Mucosa of descending colon (tissue), 3 donors: Measurements from ENCODE around the gene PRKAR2B. TPM values are rescaled to one million over a fixed set of nuclear protein-coding genes. Genes with fewer than 3 reads are reported as not detected.

Experiments used
- ATAC-seq: fragments of 200-7000 bp; cut with Tn5 transposase; one replicate; pipeline ENCODE4 v1.9.1; 2020; ENCODE audit warnings: mild to moderate bottlenecking, moderate library complexity
- DNase-seq, 3 donors: peaks; one replicate each; pipeline ENCODE4 v3.0.0-alpha.2; 2020
- H3K36me3 ChIP-seq: fragments of 200-600 bp; one replicate; pipeline ENCODE4 v1.8.0; 2021; ENCODE audit warnings: low read depth, mild to moderate bottlenecking
- H3K4me1 ChIP-seq: fragments of 200-600 bp; one replicate; pipeline ENCODE4 v1.8.0; 2021; ENCODE audit warnings: low read depth, mild to moderate bottlenecking
- H3K4me3 ChIP-seq: fragments of 200-600 bp; one replicate; pipeline ENCODE4 v1.8.0; 2021; ENCODE audit warnings: mild to moderate bottlenecking
- H3K9me3 ChIP-seq: fragments of 200-600 bp; one replicate; pipeline ENCODE4 v1.8.0; 2021; ENCODE audit warnings: mild to moderate bottlenecking
- CTCF ChIP-seq: fragments of 200-600 bp; IDR thresholded peaks from one replicate; pipeline ENCODE4 v1.8.0; 2022; ENCODE audit warnings: antibody characterized with exemption, mild to moderate bottlenecking
- intact Hi-C, 2 donors: fragments of 100-400 bp; cut with DNase I in 1 of 2; cut with micrococcal nuclease in 1 of 2; formaldehyde crosslinking; loops; one replicate each; pipeline versions ENCODE4 v1.11.0 to v1.11.1; 2022; cut with DNase I, micrococcal nuclease
- total RNA-seq, 3 donors: library from RNA; stranded (reverse); fragmentation: NEBNext Ultra II Directional in 2 of 3; extraction: Animal tissue kit (Norgen Biotek cat#: 25700) in 2 of 3; gene quantifications; one replicate each; pipeline versions ENCODE4 v1.2.1 to v1.2.4, GENCODE V29; 2021 to 2023
- donor health status: DM: no; HTN: no; CAD: no; lungs with moderate emphysema.
- donor health status: DM: no; HTN: no; CAD: no.
- donor health status: DM: no; HTN: yes; CAD: no.

Gene PRKAR2B
- total RNA-seq, 3 donors from 2014 or later: 4.6 to 20.8 (median 6.4) TPM

DNA sequence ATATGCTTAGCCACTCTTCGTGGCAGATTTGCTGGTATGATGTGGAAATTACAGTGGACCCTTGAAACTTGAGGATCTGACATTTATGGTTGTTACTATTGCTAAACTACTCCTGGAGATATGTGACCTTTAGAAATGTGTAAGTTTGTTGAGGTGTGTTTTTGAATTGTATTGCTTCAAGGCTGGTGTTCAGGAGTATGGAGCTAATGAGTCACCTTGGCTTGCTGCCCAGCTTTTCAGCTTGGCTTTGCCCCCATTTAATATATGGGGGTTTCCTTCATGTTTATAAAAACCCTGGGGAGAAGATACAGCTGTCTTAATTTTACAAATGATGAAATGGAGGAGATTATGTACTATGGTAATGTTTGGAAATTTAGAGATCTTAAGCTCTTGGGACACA is 135.9 kb downstream of the PRKAR2B start:
- intact Hi-C loops: no loop called here
- peak in 1 of 3 donors; percentile 50 for DNase-seq
- TF ChIP-seq CTCF: no peak
- no peaks in the 10 kb centered on the region for H3K9me3 ChIP-seq
- ATAC-seq: peak; percentile 85
- H3K4me3 ChIP-seq: no peak overlapping the region
- H3K4me1 ChIP-seq: peaks cover 22% of the 10 kb centered on the region
- H3K36me3 ChIP-seq: no peaks in the 10 kb centered on the region

GRCh38 chr7:107181172-107181571 is 136.7 kb downstream of the PRKAR2B start:
- peaks cover 26% of the 10 kb centered on the region for H3K4me1 ChIP-seq
- DNase-seq (no peak), ATAC-seq (no peak)
- no peaks in the 10 kb centered on the region for H3K9me3 ChIP-seq
- TF ChIP-seq CTCF: no peak
- H3K4me3 ChIP-seq: no peak overlapping the region
- intact Hi-C loops: no loop called here
- H3K36me3 ChIP-seq: no peaks in the 10 kb centered on the region

DNA sequence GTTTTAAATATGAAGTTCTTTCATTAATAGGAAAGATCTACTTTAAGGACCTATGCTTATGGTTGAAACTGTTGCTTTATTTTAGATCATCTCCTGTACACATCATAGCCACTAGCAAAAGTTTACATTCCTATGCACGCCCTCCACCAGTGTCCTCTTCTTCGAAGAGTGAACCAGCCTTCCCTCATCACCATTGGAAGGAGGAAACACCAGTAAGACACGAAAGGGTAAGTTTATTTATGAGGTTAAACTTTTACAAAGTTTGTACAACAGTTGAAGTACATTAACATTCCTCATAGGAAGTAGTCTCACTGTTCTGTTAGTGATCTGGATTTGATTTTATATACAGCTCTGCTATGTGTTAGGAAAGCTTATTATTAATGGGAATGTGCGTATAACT is 141.2 kb downstream of the PRKAR2B start:
- Histone ChIP-seq H3K4me1 (peaks cover 8% of the 10 kb centered on the region), H3K36me3 (no peaks in the 10 kb centered on the region), H3K4me3 (no peak overlapping the region), H3K9me3 (no peaks in the 10 kb centered on the region)
- DNase-seq: no peak
- intact Hi-C loops: no loop called here
- ATAC-seq: peak; percentile 68
- TF ChIP-seq CTCF: no peak

GRCh38 chr7:107186240-107186639 is 141.7 kb downstream of the PRKAR2B start:
- Histone ChIP-seq H3K4me3 (no peak overlapping the region), H3K36me3 (no peaks in the 10 kb centered on the region), H3K4me1 (peaks cover 5% of the 10 kb centered on the region), H3K9me3 (no peaks in the 10 kb centered on the region)
- intact Hi-C loops: no loop called here
- TF ChIP-seq CTCF: no peak
- no peak for DNase-seq
- ATAC-seq: no peak

DNA sequence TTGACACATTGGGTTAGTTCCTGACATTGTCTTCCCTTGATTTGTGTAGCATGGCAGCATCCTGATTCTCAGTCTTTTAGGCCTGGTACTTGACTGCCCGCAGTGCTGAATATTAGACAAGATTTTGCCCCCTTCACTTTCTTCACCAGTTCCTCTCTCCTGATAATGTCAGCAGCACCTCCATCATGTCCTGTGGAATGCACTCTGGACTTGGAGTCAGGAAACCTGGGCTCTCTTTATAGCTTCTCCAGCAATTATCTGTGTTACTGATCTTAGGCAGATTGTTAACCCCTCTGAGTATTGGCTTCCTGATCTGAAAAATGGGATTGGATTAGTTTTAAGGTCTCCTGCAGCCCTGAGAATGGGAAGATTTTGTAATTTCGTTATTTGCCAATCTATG is 143.3 kb downstream of the PRKAR2B start:
- DNase-seq (no peak), ATAC-seq (no peak)
- Histone ChIP-seq H3K4me3 (no peak overlapping the region), H3K36me3 (no peaks in the 10 kb centered on the region), H3K9me3 (no peaks in the 10 kb centered on the region), H3K4me1 (peaks cover 5% of the 10 kb centered on the region)
- no peak for TF ChIP-seq CTCF
- intact Hi-C loops: no loop called here

- Histone ChIP-seq H3K9me3 (no peaks in the 10 kb centered on the region), H3K36me3 (no peaks in the 10 kb centered on the region), H3K4me3 (no peak overlapping the region), H3K4me1 (peaks cover 5% of the 10 kb centered on the region)
- DNase-seq: no peak
- intact Hi-C loops: no loop called here
- TF ChIP-seq CTCF: no peak
- no peak for ATAC-seq
These were observed 145.6 kb downstream of the PRKAR2B start for GRCh38 chr7:107190090-107190489.
